HEK293T (cell line): ENCODE data around the gene TTYH2.

Experiments
- CTBP1 ChIP-seq: fragments of 450-650 bp; IDR thresholded peaks from 2 replicates; pipeline ENCODE4 v1.6.1; 2016; ENCODE audit warnings: borderline replicate concordance
- ELF4 ChIP-seq: fragments of 450-650 bp; IDR thresholded peaks from 2 replicates; pipeline ENCODE4 v1.6.1; 2017; ENCODE audit warnings: antibody characterized with exemption
- FOXK2 ChIP-seq: fragments of 450-650 bp; IDR thresholded peaks from 2 replicates; pipeline ENCODE4 v1.6.1; 2016; ENCODE audit warnings: mild to moderate bottlenecking
- FOXM1 ChIP-seq: fragments of 450-650 bp; IDR thresholded peaks from 2 replicates; pipeline ENCODE4 v1.6.1; 2017; ENCODE audit warnings: mild to moderate bottlenecking, borderline replicate concordance
- HDGF ChIP-seq: fragments of 450-650 bp; IDR thresholded peaks from 2 replicates; pipeline ENCODE4 v1.6.1; 2017; ENCODE audit warnings: antibody characterized with exemption, borderline replicate concordance
- L3MBTL2 ChIP-seq: fragments of 450-650 bp; conservative IDR thresholded peaks from 2 replicates; pipeline ENCODE4 v1.6.1; 2016; ENCODE audit warnings: mild to moderate bottlenecking
- NFRKB ChIP-seq: fragments of 450-650 bp; IDR thresholded peaks from 2 replicates; pipeline ENCODE4 v1.6.1; 2016; ENCODE audit warnings: mild to moderate bottlenecking, moderate library complexity
- SP1 ChIP-seq: fragments of 450-650 bp; IDR thresholded peaks from 2 replicates; pipeline ENCODE4 v1.6.1; 2017

- no peak for TF ChIP-seq FOXM1
- no peak for TF ChIP-seq L3MBTL2
- no peak for TF ChIP-seq FOXK2
- no peak for TF ChIP-seq CTBP1
- TF ChIP-seq ELF4, result no peak
- TF ChIP-seq NFRKB, result no peak
- TF ChIP-seq SP1, result no peak
- no peak for TF ChIP-seq HDGF
These were observed 27.3 kb downstream of the TTYH2 start for GRCh38 chr17:74240618-74241205.
